HCT116 (cell line): ENCODE data around the gene MZT2B.
"Not testable (repeated sequence)": the region's sequence is repeated elsewhere in the genome, so short reads cannot be mapped to it uniquely, and the experiment has no call there.

Experiments
- ELF1 ChIP-seq: IDR thresholded peaks from 2 replicates; pipeline ENCODE4 v1.6.1; 2012; ENCODE audit warnings: low read depth, borderline replicate concordance
- EZH2 ChIP-seq: fragments of 200-600 bp; sonication (generic); IDR thresholded peaks from 2 replicates; pipeline ENCODE4 v1.6.1; 2017; ENCODE audit warnings: antibody characterized with exemption, mixed run types
- FOSL1 ChIP-seq: IDR thresholded peaks from 2 replicates; pipeline ENCODE4 v1.6.1; 2012; ENCODE audit warnings: low read depth
- POLR2A ChIP-seq: IDR thresholded peaks from 2 replicates; pipeline ENCODE4 v1.7.0; 2011; ENCODE audit warnings: borderline replicate concordance; ENCODE audit not compliant: insufficient read depth, insufficient read length; ENCODE audit errors: extremely low read depth
- POLR2AphosphoS5 ChIP-seq: IDR thresholded peaks from 2 replicates; pipeline ENCODE4 v1.6.1; 2011; ENCODE audit warnings: mild to moderate bottlenecking, low read depth, low read length, moderate library complexity
- SRF ChIP-seq: IDR thresholded peaks from 2 replicates; pipeline ENCODE4 v1.6.1; 2012; ENCODE audit warnings: low read depth
- ZNF274 ChIP-seq: fragments of 200-500 bp; sonication (Bioruptor generic); IDR thresholded peaks from 2 replicates; pipeline ENCODE4 v1.6.1; 2014; ENCODE audit warnings: mild to moderate bottlenecking, low read depth, low read length, inconsistent platforms
- TF ChIP-seq, protein P1 (sequence below), 3 experiments: fragments of 200-600 bp in 1 of 3; sonication (generic) in 1 of 3; IDR thresholded peaks in 2 of 3; conservative IDR thresholded peaks in 1 of 3; 2 replicates each; pipeline ENCODE4 v1.5.1; 2012 to 2017; ENCODE audit warnings: low read depth in 2 of 3, low read length in 2 of 3, antibody characterized with exemption in 1 of 3, borderline replicate concordance in 1 of 3, control low read depth in 1 of 3, mild to moderate bottlenecking in 1 of 3, mixed read lengths in 1 of 3, mixed run types in 1 of 3, moderate library complexity in 1 of 3; ENCODE audit not compliant: insufficient read depth in 1 of 3

DNA sequence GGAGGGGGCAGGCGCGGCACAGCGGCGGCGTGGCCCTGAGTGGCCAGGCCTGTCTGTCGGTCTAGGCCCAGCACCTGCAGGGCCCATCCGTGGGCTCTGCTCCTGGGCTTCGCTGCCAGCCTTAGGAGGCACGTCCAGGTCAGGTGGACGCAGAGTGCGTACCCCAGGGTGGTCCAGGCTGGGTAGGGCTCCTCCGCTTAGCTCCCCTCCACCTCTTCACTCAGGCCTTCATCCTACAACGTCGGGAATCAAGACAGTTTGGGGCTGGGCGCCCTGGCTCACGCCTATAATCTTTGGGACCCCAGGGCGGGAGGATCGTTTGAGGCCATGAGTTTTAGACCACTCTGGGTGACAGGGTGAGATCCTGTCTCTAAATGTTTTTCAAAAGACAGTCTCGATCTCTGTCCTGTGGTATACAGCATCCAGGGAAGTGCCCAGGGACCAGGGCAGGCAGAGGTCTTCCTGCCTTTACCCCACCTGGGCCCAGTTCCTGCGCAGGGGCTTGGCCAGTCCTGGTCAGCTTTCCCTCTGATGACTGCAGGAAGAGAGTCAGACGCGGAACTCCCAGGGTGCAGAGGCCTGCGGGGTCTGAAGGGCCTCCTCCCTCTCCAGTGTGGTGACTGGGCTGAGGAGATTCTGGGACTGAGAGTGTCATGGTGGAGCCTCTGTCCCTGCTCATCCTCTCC, 907 bp downstream of the MZT2B start:
- TF ChIP-seq, protein P1, sequence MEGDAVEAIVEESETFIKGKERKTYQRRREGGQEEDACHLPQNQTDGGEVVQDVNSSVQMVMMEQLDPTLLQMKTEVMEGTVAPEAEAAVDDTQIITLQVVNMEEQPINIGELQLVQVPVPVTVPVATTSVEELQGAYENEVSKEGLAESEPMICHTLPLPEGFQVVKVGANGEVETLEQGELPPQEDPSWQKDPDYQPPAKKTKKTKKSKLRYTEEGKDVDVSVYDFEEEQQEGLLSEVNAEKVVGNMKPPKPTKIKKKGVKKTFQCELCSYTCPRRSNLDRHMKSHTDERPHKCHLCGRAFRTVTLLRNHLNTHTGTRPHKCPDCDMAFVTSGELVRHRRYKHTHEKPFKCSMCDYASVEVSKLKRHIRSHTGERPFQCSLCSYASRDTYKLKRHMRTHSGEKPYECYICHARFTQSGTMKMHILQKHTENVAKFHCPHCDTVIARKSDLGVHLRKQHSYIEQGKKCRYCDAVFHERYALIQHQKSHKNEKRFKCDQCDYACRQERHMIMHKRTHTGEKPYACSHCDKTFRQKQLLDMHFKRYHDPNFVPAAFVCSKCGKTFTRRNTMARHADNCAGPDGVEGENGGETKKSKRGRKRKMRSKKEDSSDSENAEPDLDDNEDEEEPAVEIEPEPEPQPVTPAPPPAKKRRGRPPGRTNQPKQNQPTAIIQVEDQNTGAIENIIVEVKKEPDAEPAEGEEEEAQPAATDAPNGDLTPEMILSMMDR (IDR thresholded peaks at IDR 0.05 in 2 of 3, conservative IDR thresholded peaks at IDR 0.05 in 1 of 3; ENCODE audit: borderline replicate concordance in 1 of 3, insufficient read depth in 1 of 3, low read depth in 2 of 3, low read length in 2 of 3) = not testable (repeated sequence)
- TF ChIP-seq ZNF274, SRF, ELF1, POLR2A, FOSL1, POLR2AphosphoS5, EZH2: not testable (repeated sequence)
